Measurements from ENCODE around the gene STK24. TPM values are rescaled to one million over a fixed set of nuclear protein-coding genes. Genes with fewer than 3 reads are reported as not detected.

STK24 gene
- total RNA-seq, 4 donors from 2014 or later: 29.7 to 73.5 (median 62.6) TPM

DNA sequence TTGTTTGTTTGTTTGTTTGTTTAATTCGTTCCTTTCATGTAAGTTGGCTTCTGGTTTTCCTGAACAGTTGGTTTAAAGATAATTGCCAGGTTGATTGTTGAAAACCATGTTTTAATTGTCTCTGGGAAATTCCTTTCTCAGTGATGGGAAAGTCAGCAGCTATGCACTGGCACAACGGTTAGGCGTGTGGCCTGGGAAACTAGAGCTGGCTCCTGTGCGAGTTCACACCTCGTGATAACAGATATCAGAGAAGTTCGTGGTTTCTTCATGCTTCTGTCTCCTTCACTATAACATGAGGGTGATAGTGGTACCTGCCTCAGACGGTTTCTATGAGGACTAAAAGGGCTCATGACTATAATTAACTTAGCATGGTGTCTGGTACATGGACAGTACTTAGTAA is 153.5 kb downstream of the STK24 start:
- TF ChIP-seq POLR2A (IDR thresholded peaks at IDR 0.05) (no peak), CTCF (IDR thresholded peaks at IDR 0.05) (no peak)
- Histone ChIP-seq H3K9me3 (no peaks in the 10 kb centered on the region), H3K36me3 (no peaks in the 10 kb centered on the region), H3K4me3 (no peak overlapping the region), H3K4me1 (no peaks in the 10 kb centered on the region), H3K27ac (no peak overlapping the region), H3K27me3 (no peaks in the 10 kb centered on the region)
- intact Hi-C loops (cut with DNase I; ENCODE audit: low total_unique reads): no loop called here
- no peak for DNase-seq

GRCh38 chr13:98422046-98422445 is 154.9 kb downstream of the STK24 start:
- no peaks in the 10 kb centered on the region for H3K9me3 ChIP-seq
- DNase-seq: no peak
- intact Hi-C loops (cut with DNase I; ENCODE audit: low total_unique reads): no loop called here
- H3K4me3 ChIP-seq: no peak overlapping the region
- TF ChIP-seq CTCF (IDR thresholded peaks at IDR 0.05) (no peak), POLR2A (IDR thresholded peaks at IDR 0.05) (no peak)
- H3K36me3 ChIP-seq: no peaks in the 10 kb centered on the region
- no peak overlapping the region for H3K27ac ChIP-seq
- no peaks in the 10 kb centered on the region for H3K27me3 ChIP-seq
- no peaks in the 10 kb centered on the region for H3K4me1 ChIP-seq

DNA sequence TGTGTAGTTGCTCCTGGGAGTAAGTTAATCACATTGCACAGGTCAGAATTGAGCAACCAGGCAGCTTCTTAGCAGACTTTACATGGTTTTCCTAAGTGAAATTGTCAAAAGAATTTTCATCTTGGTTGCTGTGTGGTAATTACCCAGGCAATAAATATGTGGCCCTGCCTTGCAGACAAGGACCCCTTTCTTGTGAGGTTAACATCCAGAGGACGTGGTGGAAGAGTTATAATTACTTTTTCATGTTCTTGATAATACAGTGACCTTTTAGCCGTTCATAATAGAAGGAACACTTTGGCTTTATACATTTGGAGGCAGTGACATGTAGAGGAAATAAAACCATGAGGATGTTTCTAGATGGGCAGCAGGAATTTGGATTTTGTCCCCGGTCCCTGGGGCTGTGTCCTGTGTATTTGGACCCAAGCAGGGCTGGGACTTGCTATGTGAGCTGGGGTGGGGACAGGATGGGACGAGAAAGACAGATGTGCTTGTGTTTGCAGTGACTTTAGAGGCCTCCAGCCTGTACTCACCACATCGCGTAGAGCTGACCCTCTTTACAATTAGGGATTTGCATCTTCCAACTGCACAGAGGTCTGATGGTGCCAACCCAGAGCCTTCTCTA is 156.2 kb downstream of the STK24 start:
- Histone ChIP-seq H3K4me3 (no peak overlapping the region), H3K27ac (no peak overlapping the region), H3K9me3 (no peaks in the 10 kb centered on the region), H3K36me3 (no peaks in the 10 kb centered on the region), H3K4me1 (no peaks in the 10 kb centered on the region), H3K27me3 (no peaks in the 10 kb centered on the region)
- intact Hi-C loops (cut with DNase I; ENCODE audit: low total_unique reads): no loop called here
- no peak for TF ChIP-seq CTCF (IDR thresholded peaks at IDR 0.05)
- no peak for TF ChIP-seq POLR2A (IDR thresholded peaks at IDR 0.05)
- DNase-seq: no peak

DNA sequence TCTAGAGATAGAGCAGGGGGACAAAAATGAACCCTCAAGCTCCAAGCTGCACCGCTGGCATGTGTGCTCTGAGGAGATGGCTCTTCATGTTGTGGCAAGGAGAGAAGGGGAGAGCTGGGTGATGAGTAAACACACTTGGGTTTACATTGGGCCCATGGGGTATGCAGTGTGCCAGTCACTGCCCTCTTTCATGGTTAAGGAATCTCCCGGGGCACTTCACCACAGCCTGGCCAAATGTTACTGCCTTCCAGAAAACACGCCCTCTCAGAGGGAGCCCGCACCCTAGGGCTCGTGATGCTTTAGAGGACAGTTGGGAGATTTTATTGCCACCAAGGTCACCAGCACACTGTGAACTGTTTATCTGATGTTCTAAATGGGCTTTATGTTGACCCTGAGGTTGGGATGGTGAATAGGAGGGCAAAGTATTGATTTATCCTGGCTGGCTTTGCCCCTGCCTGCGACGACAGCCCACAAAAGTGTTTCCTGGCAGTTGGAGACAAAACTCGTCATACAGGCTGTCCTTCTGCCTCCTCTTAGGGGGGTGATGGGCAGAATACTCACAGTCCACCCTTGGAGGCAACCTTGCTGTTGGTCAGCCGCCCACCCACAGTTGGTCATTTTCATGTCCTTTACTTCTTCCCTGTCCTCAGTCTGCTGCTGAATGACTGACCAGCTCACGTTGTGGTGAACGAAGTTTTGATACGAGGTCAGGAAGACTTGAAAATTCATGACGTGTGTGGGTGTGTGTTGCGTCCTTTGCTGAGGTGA is 156.9 kb downstream of the STK24 start:
- no peak for TF ChIP-seq POLR2A (IDR thresholded peaks at IDR 0.05)
- no peak for TF ChIP-seq CTCF (IDR thresholded peaks at IDR 0.05)
- H3K9me3 ChIP-seq: no peaks in the 10 kb centered on the region
- no peak overlapping the region for H3K4me3 ChIP-seq
- H3K36me3 ChIP-seq: no peaks in the 10 kb centered on the region
- H3K4me1 ChIP-seq: no peaks in the 10 kb centered on the region
- H3K27ac ChIP-seq: no peak overlapping the region
- no peak for DNase-seq
- intact Hi-C loops (cut with DNase I; ENCODE audit: low total_unique reads): no loop called here
- no peaks in the 10 kb centered on the region for H3K27me3 ChIP-seq

DNA sequence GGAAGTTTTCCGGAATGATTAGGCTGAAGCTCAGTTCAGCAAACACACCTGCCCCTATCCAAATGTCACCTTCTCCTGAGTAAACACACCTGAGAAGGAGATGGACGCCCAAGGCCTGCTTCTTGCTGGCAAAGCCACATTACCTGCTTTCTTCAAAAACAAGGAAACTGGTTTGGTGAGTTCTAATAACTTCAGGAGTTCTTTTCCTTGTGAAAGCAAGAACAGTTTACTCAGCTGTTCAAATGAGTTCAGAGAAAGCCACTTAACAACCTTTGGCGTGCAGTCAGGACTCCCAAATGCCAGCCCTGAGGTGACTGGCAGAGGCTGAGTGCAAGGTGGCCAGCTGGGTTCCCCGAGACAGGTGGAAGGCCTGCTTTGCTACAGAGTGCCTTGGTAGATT is 160.5 kb downstream of the STK24 start:
- intact Hi-C loops (cut with DNase I; ENCODE audit: low total_unique reads): no loop called here
- DNase-seq: no peak
- Histone ChIP-seq H3K4me1 (no peaks in the 10 kb centered on the region), H3K27me3 (no peaks in the 10 kb centered on the region), H3K9me3 (no peaks in the 10 kb centered on the region), H3K36me3 (no peaks in the 10 kb centered on the region), H3K27ac (no peak overlapping the region), H3K4me3 (no peak overlapping the region)
- TF ChIP-seq POLR2A (IDR thresholded peaks at IDR 0.05): no peak
- TF ChIP-seq CTCF (IDR thresholded peaks at IDR 0.05): no peak
